ENCODE results near the gene BRSK2. TPM values are rescaled to one million over a fixed set of nuclear protein-coding genes. Genes with fewer than 3 reads are reported as not detected.

BRSK2 gene
- total and polyA plus RNA-seq, 2 donors (not counting 1 experiment from before 2014, with no cell fraction given) = 0.11 to 0.33 TPM

GRCh38 chr11:1393038-1393710, 3.4 kb downstream of the BRSK2 start:
- Histone ChIP-seq H3K79me2 (ENCODE audit: control insufficient read depth, insufficient read depth, low read length) (no peaks in the 10 kb centered on the region), H4K20me1 (ENCODE audit: control insufficient read depth, extremely low read depth, insufficient read depth, low read length) (no peaks in the 10 kb centered on the region), H3K36me3 (ENCODE audit: control insufficient read depth, insufficient read depth, low read length) (no peaks in the 10 kb centered on the region), H3K27me3 (ENCODE audit: control insufficient read depth, insufficient read depth, low read length) (peaks cover 11% of the 10 kb centered on the region), H3K4me3 (replicated peaks in 1 of 4; ENCODE audit: control extremely low read depth in 1 of 4, insufficient read depth in 1 of 4, low read depth in 3 of 4, low read length in 4 of 4) (no peak overlapping the region), H2AFZ (ENCODE audit: low read length) (no peak overlapping the region), H3K9ac (ENCODE audit: insufficient read depth, low read length) (no peak overlapping the region), H3K4me1 (ENCODE audit: control insufficient read depth, extremely low read depth, insufficient read depth, low read length) (no peaks in the 10 kb centered on the region), H3K27ac (ENCODE audit: insufficient read depth, low read length) (no peak overlapping the region), H3K4me2 (ENCODE audit: extremely low read depth, insufficient read depth, low read length) (no peak overlapping the region), H3K9me3 (ENCODE audit: control insufficient read depth, insufficient read depth, low read depth, low read length) (no peaks in the 10 kb centered on the region)
- no peak for DNase-seq (ENCODE audit: low read depth in 2 of 2)
- TF ChIP-seq CTCF (conservative IDR thresholded peaks at IDR 0.05 in 1 of 2, IDR thresholded peaks at IDR 0.05 in 1 of 2; ENCODE audit: low read depth in 1 of 2, low read length in 2 of 2) = no peak
- TF ChIP-seq EZH2 (IDR thresholded peaks at IDR 0.05; ENCODE audit: low read length, missing control alignments) = no peak

- H3K4me3 ChIP-seq (replicated peaks in 1 of 4; ENCODE audit: control extremely low read depth in 1 of 4, insufficient read depth in 1 of 4, low read depth in 3 of 4, low read length in 4 of 4) = no peak overlapping the region
- peaks cover 11% of the 10 kb centered on the region for H3K27me3 ChIP-seq (ENCODE audit: control insufficient read depth, insufficient read depth, low read length)
- H4K20me1 ChIP-seq (ENCODE audit: control insufficient read depth, extremely low read depth, insufficient read depth, low read length) = no peaks in the 10 kb centered on the region
- H2AFZ ChIP-seq (ENCODE audit: low read length) = no peak overlapping the region
- no peak overlapping the region for H3K9ac ChIP-seq (ENCODE audit: insufficient read depth, low read length)
- no peaks in the 10 kb centered on the region for H3K36me3 ChIP-seq (ENCODE audit: control insufficient read depth, insufficient read depth, low read length)
- no peak for DNase-seq (ENCODE audit: low read depth in 2 of 2)
- no peak overlapping the region for H3K27ac ChIP-seq (ENCODE audit: insufficient read depth, low read length)
- TF ChIP-seq EZH2 (IDR thresholded peaks at IDR 0.05; ENCODE audit: low read length, missing control alignments) (no peak), CTCF (conservative IDR thresholded peaks at IDR 0.05 in 1 of 2, IDR thresholded peaks at IDR 0.05 in 1 of 2; ENCODE audit: low read depth in 1 of 2, low read length in 2 of 2) (no peak)
- H3K4me2 ChIP-seq (ENCODE audit: extremely low read depth, insufficient read depth, low read length) = no peak overlapping the region
- no peaks in the 10 kb centered on the region for H3K4me1 ChIP-seq (ENCODE audit: control insufficient read depth, extremely low read depth, insufficient read depth, low read length)
- H3K79me2 ChIP-seq (ENCODE audit: control insufficient read depth, insufficient read depth, low read length) = no peaks in the 10 kb centered on the region
- H3K9me3 ChIP-seq (ENCODE audit: control insufficient read depth, insufficient read depth, low read depth, low read length) = no peaks in the 10 kb centered on the region
Measured at GRCh38 chr11:1394936-1395772, 5.4 kb downstream of the BRSK2 start.

- no peaks in the 10 kb centered on the region for H3K9me3 ChIP-seq (ENCODE audit: control insufficient read depth, insufficient read depth, low read depth, low read length)
- no peaks in the 10 kb centered on the region for H4K20me1 ChIP-seq (ENCODE audit: control insufficient read depth, extremely low read depth, insufficient read depth, low read length)
- no peaks in the 10 kb centered on the region for H3K4me1 ChIP-seq (ENCODE audit: control insufficient read depth, extremely low read depth, insufficient read depth, low read length)
- TF ChIP-seq EZH2 (IDR thresholded peaks at IDR 0.05; ENCODE audit: low read length, missing control alignments) = no peak
- TF ChIP-seq CTCF (conservative IDR thresholded peaks at IDR 0.05 in 1 of 2, IDR thresholded peaks at IDR 0.05 in 1 of 2; ENCODE audit: low read depth in 1 of 2, low read length in 2 of 2) = no peak
- no peak overlapping the region for H3K9ac ChIP-seq (ENCODE audit: insufficient read depth, low read length)
- H3K36me3 ChIP-seq (ENCODE audit: control insufficient read depth, insufficient read depth, low read length) = no peaks in the 10 kb centered on the region
- no peak overlapping the region for H2AFZ ChIP-seq (ENCODE audit: low read length)
- no peak overlapping the region for H3K4me2 ChIP-seq (ENCODE audit: extremely low read depth, insufficient read depth, low read length)
- H3K27me3 ChIP-seq (ENCODE audit: control insufficient read depth, insufficient read depth, low read length) = peaks cover 9% of the 10 kb centered on the region
- no peaks in the 10 kb centered on the region for H3K79me2 ChIP-seq (ENCODE audit: control insufficient read depth, insufficient read depth, low read length)
- no peak overlapping the region for H3K27ac ChIP-seq (ENCODE audit: insufficient read depth, low read length)
- H3K4me3 ChIP-seq (replicated peaks in 1 of 4; ENCODE audit: control extremely low read depth in 1 of 4, insufficient read depth in 1 of 4, low read depth in 3 of 4, low read length in 4 of 4) = no peak overlapping the region
- DNase-seq (ENCODE audit: low read depth in 2 of 2) = no peak
Measured at GRCh38 chr11:1395773-1396374, 6.1 kb downstream of the BRSK2 start.
